NCI-H2227 (cell line): ENCODE data around the gene CDK12.
"Not testable (repeated sequence)": the region's sequence is repeated elsewhere in the genome, so short reads cannot be mapped to it uniquely, and the experiment has no call there.

ENCODE experiments used
- DNase-seq: peaks from one replicate; lab custom pipeline; 2025; ENCODE audit not compliant: unreplicated experiment; lab: John Stamatoyannopoulos, UW

CDK12 gene

GRCh38 chr17:39496921-39497320 lies 35.6 kb downstream of the CDK12 start:
- DNase-seq, result not testable (repeated sequence)

- DNase-seq, result no peak
These were observed 46.2 kb downstream of the CDK12 start for GRCh38 chr17:39507511-39507910.

- DNase-seq, result no peak
These were observed 47.7 kb downstream of the CDK12 start for GRCh38 chr17:39508987-39509386.

- DNase-seq, result no peak
These were observed 52.0 kb downstream of the CDK12 start for GRCh38 chr17:39513309-39513708.

- no peak for DNase-seq
These were observed 52.6 kb downstream of the CDK12 start for GRCh38 chr17:39513915-39514314.

GRCh38 chr17:39517224-39517623 lies 55.9 kb downstream of the CDK12 start:
- DNase-seq, result no peak

GRCh38 chr17:39525801-39526506 lies 64.7 kb downstream of the CDK12 start:
- no peak for DNase-seq

- DNase-seq, result peak; percentile 12
These were observed 66.0 kb downstream of the CDK12 start for GRCh38 chr17:39527220-39527813.

- DNase-seq, result no peak
These were observed 68.2 kb downstream of the CDK12 start for GRCh38 chr17:39529455-39529854.

GRCh38 chr17:39530513-39530912 lies 69.2 kb downstream of the CDK12 start:
- DNase-seq, result no peak

- DNase-seq, result no peak
These were observed 70.0 kb downstream of the CDK12 start for GRCh38 chr17:39531252-39531651.

GRCh38 chr17:39533891-39534290 lies 72.6 kb downstream of the CDK12 start:
- DNase-seq, result no peak

- no peak for DNase-seq
These were observed 73.6 kb downstream of the CDK12 start for GRCh38 chr17:39534768-39535405.

- DNase-seq, result no peak
These were observed 75.2 kb downstream of the CDK12 start for GRCh38 chr17:39536468-39536867.

- DNase-seq, result not testable (repeated sequence)
These were observed 76.1 kb downstream of the CDK12 start for GRCh38 chr17:39537364-39537763.

- no peak for DNase-seq
These were observed 77.6 kb downstream of the CDK12 start for GRCh38 chr17:39538866-39539265.

GRCh38 chr17:39540611-39541010 lies 79.3 kb downstream of the CDK12 start:
- no peak for DNase-seq

- DNase-seq, result no peak
These were observed 80.4 kb downstream of the CDK12 start for GRCh38 chr17:39541652-39542051.

GRCh38 chr17:39543176-39543575 lies 81.9 kb downstream of the CDK12 start:
- DNase-seq, result no peak

GRCh38 chr17:39543664-39544063 lies 82.4 kb downstream of the CDK12 start:
- no peak for DNase-seq

GRCh38 chr17:39544361-39544760 lies 83.1 kb downstream of the CDK12 start:
- DNase-seq, result not testable (repeated sequence)

GRCh38 chr17:39547713-39548478 lies 86.6 kb downstream of the CDK12 start:
- peak; percentile 64 for DNase-seq
